ENCODE results near the gene ITFG2. TPM values are rescaled to one million over a fixed set of nuclear protein-coding genes. Genes with fewer than 3 reads are reported as not detected.
A peak's percentile ranks its signal among the peaks of the same experiment; 100 is the strongest.

The ITFG2 gene
- total RNA-seq, 1 donor from 2014 or later, result 17.9 TPM

- no peak for DNase-seq (ENCODE audit: low spot score)
- no peak overlapping the region for H3K27ac Mint-ChIP-seq (ENCODE audit: unreplicated experiment)
- peaks cover 46% of the 10 kb centered on the region for H3K4me1 Mint-ChIP-seq (ENCODE audit: low read depth)
- H3K27me3 Mint-ChIP-seq (ENCODE audit: low read depth), result no peaks in the 10 kb centered on the region
- H3K4me3 Mint-ChIP-seq (ENCODE audit: unreplicated experiment), result no peak overlapping the region
- H3K9me3 Mint-ChIP-seq (ENCODE audit: low read depth), result no peaks in the 10 kb centered on the region
- TF ChIP-seq CTCF (IDR thresholded peaks at IDR 0.05), result no peak
- H3K36me3 Mint-ChIP-seq (ENCODE audit: low read depth), result peaks cover 41% of the 10 kb centered on the region
Measured at GRCh38 chr12:2801044-2801783, 11.3 kb upstream of the ITFG2 start.

GRCh38 chr12:2803635-2804392 is 8.7 kb upstream of the ITFG2 start:
- DNase-seq (ENCODE audit: low spot score), result no peak
- peaks cover 39% of the 10 kb centered on the region for H3K4me1 Mint-ChIP-seq (ENCODE audit: low read depth)
- no peak for TF ChIP-seq CTCF (IDR thresholded peaks at IDR 0.05)
- H3K27me3 Mint-ChIP-seq (ENCODE audit: low read depth), result no peaks in the 10 kb centered on the region
- H3K9me3 Mint-ChIP-seq (ENCODE audit: low read depth), result no peaks in the 10 kb centered on the region
- peak overlapping the region; percentile 27 for H3K4me3 Mint-ChIP-seq (ENCODE audit: unreplicated experiment)
- peaks cover 32% of the 10 kb centered on the region for H3K36me3 Mint-ChIP-seq (ENCODE audit: low read depth)
- peak overlapping the region; percentile 82 for H3K27ac Mint-ChIP-seq (ENCODE audit: unreplicated experiment)

GRCh38 chr12:2804393-2805142 is 7.9 kb upstream of the ITFG2 start:
- no peak for DNase-seq (ENCODE audit: low spot score)
- H3K36me3 Mint-ChIP-seq (ENCODE audit: low read depth), result peaks cover 25% of the 10 kb centered on the region
- no peak for TF ChIP-seq CTCF (IDR thresholded peaks at IDR 0.05)

GRCh38 chr12:2805143-2805520 is 7.3 kb upstream of the ITFG2 start:
- H3K27ac Mint-ChIP-seq (ENCODE audit: unreplicated experiment), result peak overlapping the region; percentile 82
- no peak for DNase-seq (ENCODE audit: low spot score)
- TF ChIP-seq CTCF (IDR thresholded peaks at IDR 0.05), result no peak
- H3K36me3 Mint-ChIP-seq (ENCODE audit: low read depth), result peaks cover 20% of the 10 kb centered on the region
- no peaks in the 10 kb centered on the region for H3K9me3 Mint-ChIP-seq (ENCODE audit: low read depth)
- H3K4me3 Mint-ChIP-seq (ENCODE audit: unreplicated experiment), result peak overlapping the region; percentile 53
- no peaks in the 10 kb centered on the region for H3K27me3 Mint-ChIP-seq (ENCODE audit: low read depth)
- peaks cover 39% of the 10 kb centered on the region for H3K4me1 Mint-ChIP-seq (ENCODE audit: low read depth)

More at GRCh38 chr12:2804393-2805142, 7.9 kb upstream of the ITFG2 start:
- Mint-ChIP-seq H3K9me3 (ENCODE audit: low read depth) (no peaks in the 10 kb centered on the region), H3K27ac (ENCODE audit: unreplicated experiment) (peak overlapping the region; percentile 82), H3K4me1 (ENCODE audit: low read depth) (peaks cover 39% of the 10 kb centered on the region), H3K4me3 (ENCODE audit: unreplicated experiment) (peak overlapping the region; percentile 27), H3K27me3 (ENCODE audit: low read depth) (no peaks in the 10 kb centered on the region)

GRCh38 chr12:2806700-2807099 is 5.8 kb upstream of the ITFG2 start:
- Mint-ChIP-seq H3K27me3 (ENCODE audit: low read depth) (no peaks in the 10 kb centered on the region), H3K4me1 (ENCODE audit: low read depth) (peaks cover 41% of the 10 kb centered on the region), H3K27ac (ENCODE audit: unreplicated experiment) (no peak overlapping the region), H3K9me3 (ENCODE audit: low read depth) (no peaks in the 10 kb centered on the region), H3K36me3 (ENCODE audit: low read depth) (peaks cover 14% of the 10 kb centered on the region), H3K4me3 (ENCODE audit: unreplicated experiment) (no peak overlapping the region)
- no peak for TF ChIP-seq CTCF (IDR thresholded peaks at IDR 0.05)
- DNase-seq (ENCODE audit: low spot score), result no peak

Data from chondrocyte (in vitro differentiated cells).